ENCODE measurements around the gene CRELD2.

CRELD2 gene

GRCh38 chr22:49959782-49960158 is 41.3 kb downstream of the CRELD2 start:
- DNase-seq: peak; percentile 65 to 73

GRCh38 chr22:49960159-49961004 is 41.9 kb downstream of the CRELD2 start, which contains the start of gene PIM3:
Gene PIM3, plus strand, starts transcription at chr22:49960772. Its CDS starts 176 bp downstream, at chr22:49960948.
- peak; percentile 96 to 97 for DNase-seq

GRCh38 chr22:49961005-49961600 is 42.7 kb downstream of the CRELD2 start:
- peak; percentile 65 to 66 for DNase-seq

GRCh38 chr22:49961601-49962011 is 43.2 kb downstream of the CRELD2 start:
- no peak for DNase-seq

- DNase-seq: peak; percentile 91 to 93
These were observed 43.7 kb downstream of the CRELD2 start for GRCh38 chr22:49962012-49962750.

- peak; percentile 36 to 37 for DNase-seq
These were observed 44.6 kb downstream of the CRELD2 start for GRCh38 chr22:49962751-49963646.

- peak; percentile 23 to 27 for DNase-seq
These were observed 45.2 kb downstream of the CRELD2 start for GRCh38 chr22:49963647-49964026.

- peak; percentile 38 to 44 for DNase-seq
These were observed 46.0 kb downstream of the CRELD2 start for GRCh38 chr22:49964136-49965090.

- DNase-seq: peak; percentile 48 to 53
These were observed 46.9 kb downstream of the CRELD2 start for GRCh38 chr22:49965091-49966040.

- DNase-seq: no peak
These were observed 47.8 kb downstream of the CRELD2 start for GRCh38 chr22:49966041-49966773.

GRCh38 chr22:49966774-49967705 is 48.6 kb downstream of the CRELD2 start:
- DNase-seq: peak; percentile 40 to 54

- DNase-seq: no peak
These were observed 49.3 kb downstream of the CRELD2 start for GRCh38 chr22:49967706-49968208.

- peak; percentile 26 to 30 for DNase-seq
These were observed 49.9 kb downstream of the CRELD2 start for GRCh38 chr22:49968313-49968830.

GRCh38 chr22:49968831-49969661 is 50.6 kb downstream of the CRELD2 start:
- DNase-seq: peak in 1 of 2 experiments; percentile 33

GRCh38 chr22:49969751-49970527 is 51.5 kb downstream of the CRELD2 start:
- peak in 1 of 2 experiments; percentile 40 for DNase-seq

Data from activated T-cell treated with anti-CD3 and anti-CD28 coated beads, Interleukin-2, amount 50 U/mL, for 48 hours (primary cell).